HG03095 (cell line): ENCODE data around the gene GPR75.
"Not testable (repeated sequence)": the region's sequence is repeated elsewhere in the genome, so short reads cannot be mapped to it uniquely, and the experiment has no call there.

Source experiments
- ATAC-seq: cut with Tn5 transposase; IDR thresholded peaks from one replicate; pipeline ENCODE4 v1.9.1; 2021; ENCODE audit warnings: moderate library complexity; ENCODE audit not compliant: unreplicated experiment

Gene GPR75

DNA sequence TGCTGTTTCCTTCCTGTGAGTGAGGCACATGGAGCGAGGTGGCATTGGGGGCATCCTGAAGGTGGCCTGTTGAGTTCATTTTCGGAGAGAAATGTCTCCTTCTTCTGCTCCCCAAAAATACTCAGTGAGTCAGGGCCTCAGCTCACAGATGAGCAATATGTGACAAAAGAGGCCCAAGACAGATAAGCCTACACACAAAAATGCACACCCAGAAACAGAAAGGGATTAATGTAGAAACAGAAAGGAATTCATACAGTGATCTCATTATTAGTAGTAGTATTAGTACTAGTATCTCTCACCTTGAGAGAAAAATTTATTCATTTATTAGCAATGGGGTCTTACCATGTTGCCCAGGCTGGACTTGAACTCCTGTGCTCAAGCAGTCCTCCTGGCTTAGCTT, 5.1 kb downstream of the GPR75 start:
- ATAC-seq: no peak

DNA sequence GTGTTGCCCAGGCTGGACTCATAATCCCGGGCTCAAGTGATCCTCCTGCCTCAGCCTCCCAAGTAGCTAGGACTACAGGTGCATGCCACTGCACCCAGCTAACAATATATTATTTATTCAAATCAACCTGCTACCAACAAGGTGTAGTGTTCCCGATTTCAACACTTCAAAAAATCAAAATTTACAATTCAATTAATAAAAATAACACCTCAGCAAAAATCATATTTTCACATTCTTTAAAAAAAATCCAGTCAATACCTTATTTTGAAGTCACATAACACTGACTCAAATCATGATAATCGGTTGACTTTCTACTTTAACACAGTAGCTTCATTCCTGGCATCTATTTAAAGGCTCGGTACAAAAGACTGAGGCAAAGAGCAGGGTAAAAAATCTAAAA, 7.2 kb downstream of the GPR75 start:
- ATAC-seq: no peak

- not testable (repeated sequence) for ATAC-seq
These were observed 8.6 kb downstream of the GPR75 start for GRCh38 chr2:53851052-53851757.

GRCh38 chr2:53848062-53848461, 11.7 kb downstream of the GPR75 start:
- no peak for ATAC-seq

- ATAC-seq: no peak
These were observed 16.2 kb downstream of the GPR75 start for GRCh38 chr2:53843595-53843994.

- ATAC-seq: no peak
These were observed 16.9 kb downstream of the GPR75 start for GRCh38 chr2:53842891-53843290.

DNA sequence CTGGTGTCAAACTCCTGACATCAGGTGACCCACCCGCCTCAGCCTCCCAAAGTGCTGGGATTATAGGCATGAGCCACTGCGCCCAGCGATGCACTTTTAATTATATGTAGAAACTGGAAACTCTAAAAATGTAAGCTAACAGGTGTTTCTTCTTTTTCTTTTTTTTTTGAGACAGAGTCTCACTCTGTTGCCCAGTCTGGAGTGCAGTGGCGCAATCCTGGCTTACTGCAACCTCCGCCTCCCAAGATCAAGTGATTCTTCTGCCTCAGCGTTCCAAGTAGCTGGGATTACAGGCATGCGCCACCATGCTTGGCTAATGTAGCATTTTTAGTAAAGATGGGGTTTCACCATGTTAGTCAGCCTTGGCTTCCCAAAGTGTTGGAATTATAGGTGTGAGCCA, 18.1 kb downstream of the GPR75 start:
- not testable (repeated sequence) for ATAC-seq

- no peak for ATAC-seq
These were observed 19.2 kb downstream of the GPR75 start for GRCh38 chr2:53840580-53840979.

DNA sequence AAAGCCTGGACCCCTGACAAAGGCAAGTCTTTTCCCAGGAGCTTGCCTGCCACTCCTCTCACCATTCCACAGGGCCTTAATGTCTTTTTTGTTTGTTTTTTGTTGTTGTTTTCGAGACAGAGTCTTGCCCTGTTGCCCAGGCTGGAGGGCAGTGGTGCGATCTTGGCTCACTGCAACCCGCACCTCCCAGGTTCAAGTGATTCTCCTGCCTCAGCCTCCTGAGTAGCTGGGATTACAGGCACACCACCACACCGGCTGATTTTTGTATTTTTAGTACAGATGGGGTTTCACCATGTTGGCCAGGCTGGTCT, 29.8 kb downstream of the GPR75 start:
- ATAC-seq: not testable (repeated sequence)

GRCh38 chr2:53829273-53829979, 30.3 kb downstream of the GPR75 start:
- no peak for ATAC-seq

GRCh38 chr2:53828331-53828730, 31.4 kb downstream of the GPR75 start:
- ATAC-seq: no peak

- no peak for ATAC-seq
These were observed 32.2 kb downstream of the GPR75 start for GRCh38 chr2:53827398-53828175.

DNA sequence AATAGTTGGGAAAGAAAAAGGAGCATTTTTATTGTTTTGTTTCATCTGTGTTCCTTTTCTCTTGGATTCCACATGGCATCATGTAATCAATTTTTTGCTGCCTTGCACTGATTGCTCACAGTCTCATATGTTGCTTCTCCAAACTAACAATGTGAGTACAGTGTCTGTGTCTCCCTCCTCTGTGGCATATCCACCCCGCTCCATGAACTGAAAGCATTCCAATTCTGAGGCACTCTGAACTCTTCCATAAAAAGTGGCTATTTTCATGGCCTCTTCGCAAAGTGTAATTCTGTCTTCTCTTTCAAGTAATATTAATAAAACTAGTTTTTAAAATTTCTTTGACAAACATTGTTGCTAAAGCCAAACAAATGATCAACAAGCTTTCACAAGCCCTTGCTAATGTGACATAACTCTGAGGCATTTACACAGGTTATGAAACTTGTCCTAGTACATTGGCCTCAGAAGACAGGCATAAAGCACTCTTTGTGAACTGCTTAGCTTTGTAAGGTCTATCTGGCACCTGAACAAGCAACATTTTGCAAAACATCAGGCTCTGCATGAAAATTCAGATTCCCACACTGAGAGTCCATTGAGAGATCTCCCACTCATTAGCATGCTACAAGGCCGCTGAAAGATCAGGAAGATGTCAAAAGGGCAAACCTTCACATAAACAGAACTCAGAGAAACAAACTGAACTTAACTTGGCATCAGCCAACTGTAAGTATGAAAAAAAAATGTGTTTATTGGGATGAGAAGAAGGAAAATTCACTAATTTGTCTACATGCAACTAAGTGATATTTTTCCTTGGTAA, 33.0 kb downstream of the GPR75 start:
- no peak for ATAC-seq

DNA sequence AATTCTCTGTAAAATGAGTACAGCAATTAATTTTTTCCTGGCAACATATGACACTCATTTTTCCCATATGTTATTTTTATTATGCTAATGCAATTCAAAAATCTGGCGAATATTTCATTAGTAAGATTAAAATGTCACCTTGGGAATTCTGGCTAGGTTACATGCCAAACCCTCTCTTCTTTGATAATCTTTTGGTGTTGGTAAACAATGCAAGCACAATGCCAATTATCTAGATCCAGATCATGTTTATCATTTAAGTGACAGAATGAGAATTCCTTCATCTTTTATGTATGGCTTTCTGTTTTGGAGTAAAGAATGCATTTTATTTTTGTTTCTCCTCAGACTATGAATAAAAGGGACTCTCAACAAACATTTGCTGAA, 33.7 kb downstream of the GPR75 start:
- ATAC-seq: no peak

- ATAC-seq: not testable (repeated sequence)
These were observed 36.1 kb downstream of the GPR75 start for GRCh38 chr2:53823639-53824038.

DNA sequence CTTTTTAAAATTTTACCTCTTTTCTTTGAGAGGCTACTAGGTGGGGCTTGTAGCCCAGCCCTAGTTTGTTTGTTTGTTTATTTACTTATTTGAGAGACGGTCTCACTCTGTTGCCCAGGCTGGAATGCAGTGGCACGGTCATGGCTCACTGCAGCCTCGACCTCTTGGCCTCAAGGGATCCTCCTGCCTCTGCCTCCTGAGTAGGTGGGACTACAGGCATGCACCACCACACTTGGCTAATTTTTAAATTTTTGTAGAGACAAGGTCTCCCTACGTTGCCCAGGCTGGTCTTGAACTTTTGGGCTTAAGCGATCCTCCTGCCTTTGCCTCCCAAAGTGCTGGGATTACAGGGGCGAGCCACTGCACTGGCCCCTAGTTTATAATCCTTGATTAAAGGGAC, 38.0 kb downstream of the GPR75 start:
- no peak for ATAC-seq

- no peak for ATAC-seq
These were observed 39.1 kb downstream of the GPR75 start for GRCh38 chr2:53820711-53821110.

- ATAC-seq: no peak
These were observed 39.7 kb downstream of the GPR75 start for GRCh38 chr2:53820048-53820447.

DNA sequence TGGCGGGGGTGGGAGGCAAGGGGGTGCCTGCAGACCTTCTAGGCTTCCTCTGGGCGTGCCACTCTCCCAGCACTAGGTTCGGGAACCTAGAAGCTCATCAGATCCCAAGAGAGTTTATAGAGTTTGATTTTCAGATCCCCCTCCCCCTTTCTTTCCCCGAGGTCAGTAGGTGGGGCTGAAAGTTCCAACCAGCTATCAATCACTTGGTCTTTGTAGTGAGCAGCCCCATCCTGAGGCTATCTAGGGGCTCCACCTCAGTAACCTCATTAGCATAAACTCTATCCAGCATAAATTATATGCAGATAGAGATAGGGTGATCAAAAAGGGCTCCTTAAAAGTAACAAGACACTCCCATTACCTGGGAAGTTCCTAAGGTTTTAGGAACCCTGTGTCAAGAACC, 40.1 kb downstream of the GPR75 start:
- ATAC-seq: no peak

- ATAC-seq: no peak
These were observed 40.8 kb downstream of the GPR75 start for GRCh38 chr2:53818854-53819435.

- no peak for ATAC-seq
These were observed 46.6 kb downstream of the GPR75 start for GRCh38 chr2:53813151-53813550.
